OCI-LY7 (cell line): ENCODE measurements around the gene RFX6. TPM values are rescaled to one million over a fixed set of nuclear protein-coding genes. Genes with fewer than 3 reads are reported as not detected.

Experiments used
- BruUV-seq: library from RNA; stranded (reverse); fragments of 400-500 nt; replicated peaks from 2 replicates; lab custom pipeline; 2021; lab: Mats Ljungman, UMichigan
- CTCF ChIA-PET: fragments of 300-600 bp; sonication (Branson Sonifier 250); formaldehyde crosslinking; loops from one replicate; lab custom pipeline; 2022; ENCODE audit warnings: antibody characterized with exemption; ENCODE audit not compliant: unreplicated experiment; lab: Charles Lee
- POLR2A ChIA-PET: fragments of 300-600 bp; sonication (Branson Sonifier 250); formaldehyde crosslinking; loops from one replicate; lab custom pipeline; 2022; ENCODE audit warnings: antibody characterized with exemption; lab: Charles Lee
- DNase-seq: peaks from one replicate; pipeline ENCODE4 v3.0.0-alpha.2; 2015; ENCODE audit warnings: low spot score
- H2AFZ ChIP-seq: fragments of 200-600 bp; sonication (generic), shearing (Covaris generic); 2 replicates; pipeline ENCODE4 v1.6.1; 2014; ENCODE audit warnings: mild to moderate bottlenecking, antibody characterized with exemption, low read length, moderate library complexity
- H3K27ac ChIP-seq: fragments of 200-600 bp; sonication (generic); 2 replicates; pipeline ENCODE4 v1.5.1; 2014; ENCODE audit warnings: mixed run types, low read depth, mild to moderate bottlenecking, moderate library complexity, low read length, inconsistent platforms; ENCODE audit not compliant: poor library complexity, severe bottlenecking
- H3K36me3 ChIP-seq: fragments of 200-600 bp; sonication (generic); 2 replicates; pipeline ENCODE4 v1.6.1; 2014; ENCODE audit warnings: mild to moderate bottlenecking, antibody characterized with exemption, low read length, moderate library complexity, mixed read lengths; ENCODE audit not compliant: insufficient read depth
- H3K4me1 ChIP-seq: fragments of 200-600 bp; sonication (generic); 2 replicates; pipeline ENCODE4 v1.5.1; 2014; ENCODE audit warnings: mild to moderate bottlenecking, low read length; ENCODE audit not compliant: insufficient read depth, poor library complexity, severe bottlenecking
- H3K4me2 ChIP-seq: fragments of 200-600 bp; sonication (generic); 2 replicates; pipeline ENCODE4 v1.6.1; 2014; ENCODE audit warnings: mild to moderate bottlenecking, low read length
- H3K4me3 ChIP-seq: fragments of 200-600 bp; sonication (generic); 2 replicates; pipeline ENCODE4 v1.5.1; 2014; ENCODE audit warnings: mild to moderate bottlenecking, low read depth, low read length; ENCODE audit not compliant: poor library complexity, severe bottlenecking
- H3K79me2 ChIP-seq: fragments of 200-600 bp; sonication (generic); 2 replicates; pipeline ENCODE4 v1.6.1; 2016; ENCODE audit warnings: low read depth, mild to moderate bottlenecking, low read length, moderate library complexity, mixed read lengths; ENCODE audit not compliant: insufficient read depth
- H3K9me2 ChIP-seq: fragments of 200-600 bp; sonication (generic); 2 replicates; pipeline ENCODE4 v1.6.1; 2016; ENCODE audit warnings: mild to moderate bottlenecking, low read length, mixed read lengths; ENCODE audit not compliant: insufficient read depth
- H3K9me3 ChIP-seq: fragments of 200-600 bp; sonication (generic); 2 replicates; pipeline ENCODE4 v1.6.1; 2014; ENCODE audit warnings: mild to moderate bottlenecking, mixed run types, low read length, mixed read lengths
- H4K20me1 ChIP-seq: fragments of 200-600 bp; sonication (generic); 2 replicates; pipeline ENCODE4 v1.6.1; 2014; ENCODE audit warnings: mild to moderate bottlenecking, antibody characterized with exemption, low read length, moderate library complexity, mixed read lengths; ENCODE audit not compliant: insufficient read depth
- CTCF ChIP-seq: fragments of 200-600 bp; sonication (generic); conservative IDR thresholded peaks from 2 replicates; pipeline ENCODE4 v1.5.1; 2014; ENCODE audit warnings: mild to moderate bottlenecking, antibody characterized with exemption, low read length, moderate library complexity, mixed read lengths
- EZH2phosphoT487 ChIP-seq: fragments of 200-600 bp; sonication (generic); IDR thresholded peaks from 2 replicates; pipeline ENCODE4 v1.6.1; 2018; ENCODE audit warnings: low read depth, borderline replicate concordance, mild to moderate bottlenecking, mixed run types, antibody characterized with exemption, low read length, moderate library complexity, mixed read lengths
- intact Hi-C: fragments of 100-400 bp; cut with micrococcal nuclease; formaldehyde crosslinking; loops from one replicate; pipeline ENCODE4 v1.10.0; 2022; ENCODE audit not compliant: unreplicated experiment
- total RNA-seq, 2 experiments: library from RNA; depleted of rRNA in 1 of 2; stranded (reverse); fragments of >200 nt in 1 of 2; shearing (Covaris generic) in 1 of 2; gene quantifications; 2 replicates each; pipeline ENCODE4 v1.2.3, GENCODE V29; 2014 to 2022

Gene RFX6
- total RNA-seq, 2 experiments from 2014 or later: not detected

- Histone ChIP-seq H2AFZ (no peak overlapping the region), H4K20me1 (no peaks in the 10 kb centered on the region), H3K4me1 (no peaks in the 10 kb centered on the region), H3K9me2 (no peaks in the 10 kb centered on the region), H3K36me3 (no peaks in the 10 kb centered on the region), H3K9me3 (no peaks in the 10 kb centered on the region), H3K79me2 (no peaks in the 10 kb centered on the region), H3K4me3 (no peak overlapping the region), H3K4me2 (no peak overlapping the region), H3K27ac (no peak overlapping the region)
- no peak for DNase-seq
- TF ChIP-seq CTCF: no peak
- TF ChIP-seq EZH2phosphoT487: no peak
- intact Hi-C loops: loop anchor here (5.0 kb wide), 1 partner anchor 185 kb away; no protein-coding TSS in a partner anchor
- ChIA-PET CTCF (no interaction called here), POLR2A (interaction anchor here (0.6 kb wide), 1 partner anchor 70 kb away, joined by 3 read pairs; no protein-coding TSS in a partner anchor)
- BruUV-seq: no TSS peak
Observed at GRCh38 chr6:116966675-116967576, 89.9 kb downstream of the RFX6 start.

GRCh38 chr6:116969211-116969863 is 92.3 kb downstream of the RFX6 start:
- intact Hi-C loops: loop anchor here (5.0 kb wide), 1 partner anchor 187 kb away; no protein-coding TSS in a partner anchor
- no peak overlapping the region for H3K4me3 ChIP-seq
- H3K79me2 ChIP-seq: no peaks in the 10 kb centered on the region
- H3K36me3 ChIP-seq: no peaks in the 10 kb centered on the region
- no peaks in the 10 kb centered on the region for H3K4me1 ChIP-seq
- H3K4me2 ChIP-seq: no peak overlapping the region
- BruUV-seq: no TSS peak
- H3K9me3 ChIP-seq: no peaks in the 10 kb centered on the region
- peak; percentile 57 for DNase-seq
- H3K27ac ChIP-seq: no peak overlapping the region
- H3K9me2 ChIP-seq: no peaks in the 10 kb centered on the region
- no peak for TF ChIP-seq EZH2phosphoT487
- TF ChIP-seq CTCF: peak; percentile 87
- POLR2A ChIA-PET: interaction anchor here (0.6 to 0.7 kb wide), 2 partner anchors 80 to 231 kb away, joined by 3 to 4 read pairs; no protein-coding TSS in a partner anchor
- no peaks in the 10 kb centered on the region for H4K20me1 ChIP-seq
- CTCF ChIA-PET: no interaction called here
- H2AFZ ChIP-seq: no peak overlapping the region
